ENCODE measurements around the gene AUH. TPM values are rescaled to one million over a fixed set of nuclear protein-coding genes. Genes with fewer than 3 reads are reported as not detected.

Gene AUH
- total and polyA plus RNA-seq, 9 of the 15 experiments (the other 6 are each of a cell fraction or from before 2014, with no cell fraction given), result 3.4 to 29.0 (median 10.1) TPM

- H3K9ac ChIP-seq (ENCODE audit: insufficient read depth in 1 of 2, low read depth in 2 of 2, low read length in 2 of 2), result no peak overlapping the region
- no peaks in the 10 kb centered on the region for H3K9me3 ChIP-seq (replicated peaks; ENCODE audit: control insufficient read depth, insufficient read depth, low read depth, low read length)
- POLR2A ChIA-PET, result no interaction called here
- H3K4me2 ChIP-seq (ENCODE audit: insufficient read depth, low read length), result peak overlapping the region; percentile 14; the same call in 1 of the 2 replicates
- intact Hi-C loops (cut with micrococcal nuclease) (no loop called here), in situ Hi-C loops (cut with MboI) (no loop called here)
- no peaks in the 10 kb centered on the region for H3K36me3 ChIP-seq (ENCODE audit: control insufficient read depth, insufficient read depth, low read length)
- WGBS (ENCODE audit: insufficient coverage, low coverage, missing lambda C conversion rate), result 23% methylated on average over 8 of the region's 8 CpGs
- H3K4me1 ChIP-seq (replicated peaks in 1 of 2; ENCODE audit: control insufficient read depth in 2 of 2, insufficient read depth in 2 of 2, low read length in 2 of 2), result peaks cover 0 to 7% of the 10 kb centered on the region in 2 experiments; a peak in 2 of 5 replicates
- no peaks in the 10 kb centered on the region for H3K27me3 ChIP-seq (ENCODE audit: control insufficient read depth in 2 of 2, insufficient read depth in 2 of 2, low read length in 2 of 2)
- H4K20me1 ChIP-seq (replicated peaks; ENCODE audit: control insufficient read depth, insufficient read depth, low read length), result no peaks in the 10 kb centered on the region
- ATAC-seq (no peak), DNase-seq (ENCODE audit: extremely low read depth in 1 of 4, low spot score in 3 of 4) (no peak), FAIRE-seq (no peak)
- peak overlapping the region; percentile 23 for H2AFZ ChIP-seq (ENCODE audit: low read depth, low read length)
- H3K9me1 ChIP-seq (ENCODE audit: control insufficient read depth, insufficient read depth, low read length), result no peaks in the 10 kb centered on the region
- BruUV-seq (replicated peaks), result no TSS peak
- CTCF ChIA-PET (ENCODE audit: low intra/inter-chr PET ratio), result no interaction called here
- no peaks in the 10 kb centered on the region for H3K79me2 ChIP-seq (ENCODE audit: control insufficient read depth, insufficient read depth, low read length)
- H3K27ac ChIP-seq (ENCODE audit: extremely low read depth, low read depth, low read length), result peak overlapping the region; percentile 31; the same call in 1 of the 3 replicates
- H3K4me3 ChIP-seq, result no peak overlapping the region
- TF ChIP-seq FOXJ2 (tag; IDR thresholded peaks at IDR 0.05) (no peak), RB1 (IDR thresholded peaks at IDR 0.05; ENCODE audit: low read depth) (no peak), ZNF589 (CRISPR knock-in tag; IDR thresholded peaks at IDR 0.05; ENCODE audit: low read depth) (no peak), ILK (tag; IDR thresholded peaks at IDR 0.05; ENCODE audit: borderline replicate concordance, low read depth) (no peak), CTBP1 (IDR thresholded peaks at IDR 0.05; ENCODE audit: borderline replicate concordance) (no peak), PHB2 (IDR thresholded peaks at IDR 0.05; ENCODE audit: low read depth) (no peak), NR2C2 (CRISPR knock-in tag; IDR thresholded peaks at IDR 0.05) (no peak), NR2C2 (tag; IDR thresholded peaks at IDR 0.05) (peak; percentile 51; the same call in 1 of the 2 replicates), JUND (IDR thresholded peaks at IDR 0.05; ENCODE audit: borderline replicate concordance, low read depth, low read length) (no peak), JUND (tag; IDR thresholded peaks at IDR 0.05; ENCODE audit: borderline replicate concordance, low read depth, low read length) (no peak), MED1 (CRISPR knock-in tag; IDR thresholded peaks at IDR 0.05; ENCODE audit: borderline replicate concordance) (no peak), ZNF134 (CRISPR knock-in tag; conservative IDR thresholded peaks at IDR 0.05) (no peak), ZNF146 (CRISPR knock-in tag; IDR thresholded peaks at IDR 0.05; ENCODE audit: unreplicated experiment) (no peak), CEBPG (CRISPR knock-in tag; IDR thresholded peaks at IDR 0.05) (no peak), CEBPG (tag; conservative IDR thresholded peaks at IDR 0.05 in 1 of 2, IDR thresholded peaks at IDR 0.05 in 1 of 2) (0 out of 4 replicates have a peak, but pooled peaks of 1 of the 2 experiments have one; percentile 14), HMGN3 (IDR thresholded peaks at IDR 0.05; ENCODE audit: borderline replicate concordance, extremely low read depth, insufficient read length, low read depth, low read length) (no peak), GTF2A2 (tag; IDR thresholded peaks at IDR 0.05) (no peak), SRSF9 (IDR thresholded peaks at IDR 0.05; ENCODE audit: borderline replicate concordance, low read depth, low read length) (no peak), RBM25 (IDR thresholded peaks at IDR 0.05; ENCODE audit: low read depth, low read length, severe bottlenecking) (no peak), ERF (CRISPR knock-in tag; IDR thresholded peaks at IDR 0.05) (no peak), CC2D1A (IDR thresholded peaks at IDR 0.05) (no peak), FOXA1 (IDR thresholded peaks at IDR 0.05; ENCODE audit: borderline replicate concordance) (no peak), ZC3H11A (IDR thresholded peaks at IDR 0.05; ENCODE audit: low read depth, low read length) (no peak), MEF2D (tag; conservative IDR thresholded peaks at IDR 0.05; ENCODE audit: low read depth) (peak; percentile 83), ETV1 (tag; conservative IDR thresholded peaks at IDR 0.05; ENCODE audit: low read depth) (no peak)
- TF ChIP-seq, protein P1, sequence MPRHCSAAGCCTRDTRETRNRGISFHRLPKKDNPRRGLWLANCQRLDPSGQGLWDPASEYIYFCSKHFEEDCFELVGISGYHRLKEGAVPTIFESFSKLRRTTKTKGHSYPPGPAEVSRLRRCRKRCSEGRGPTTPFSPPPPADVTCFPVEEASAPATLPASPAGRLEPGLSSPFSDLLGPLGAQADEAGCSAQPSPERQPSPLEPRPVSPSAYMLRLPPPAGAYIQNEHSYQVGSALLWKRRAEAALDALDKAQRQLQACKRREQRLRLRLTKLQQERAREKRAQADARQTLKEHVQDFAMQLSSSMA (CRISPR knock-in tag; IDR thresholded peaks at IDR 0.05), result no peak
Measured at GRCh38 chr9:91207729-91208418, 153.8 kb downstream of the AUH start.

Data from K562 (cell line).